Activated T-cell treated with anti-CD3 and anti-CD28 coated beads for 48 hours (primary cell): ENCODE data around the gene FFAR1.

Experiments used
- DNase-seq: peaks from one replicate; pipeline ENCODE4 v3.0.0-alpha.2; 2020; ENCODE audit warnings: low read depth

Gene FFAR1

GRCh38 chr19:35314858-35315470 is 32.7 kb upstream of the FFAR1 start:
- no peak for DNase-seq

GRCh38 chr19:35315883-35316282 is 31.8 kb upstream of the FFAR1 start:
- no peak for DNase-seq

GRCh38 chr19:35316560-35316959 is 31.1 kb upstream of the FFAR1 start:
- DNase-seq, result no peak

GRCh38 chr19:35317464-35318043 is 30.1 kb upstream of the FFAR1 start:
- no peak for DNase-seq

GRCh38 chr19:35318679-35319448 is 28.8 kb upstream of the FFAR1 start:
- no peak for DNase-seq

- DNase-seq, result no peak
Measured at GRCh38 chr19:35320065-35320713, 27.5 kb upstream of the FFAR1 start.

GRCh38 chr19:35321291-35321690 is 26.4 kb upstream of the FFAR1 start:
- DNase-seq, result no peak

GRCh38 chr19:35322014-35322413 is 25.7 kb upstream of the FFAR1 start:
- no peak for DNase-seq

GRCh38 chr19:35327642-35328041 is 20.1 kb upstream of the FFAR1 start:
- DNase-seq, result no peak

GRCh38 chr19:35328851-35329285 is 18.8 kb upstream of the FFAR1 start, which contains the start of gene CD22:
Gene CD22 (plus strand): TSS chr19:35329187. CDS start chr19:35332041, 2,854 bp downstream.
- no peak for DNase-seq

GRCh38 chr19:35329323-35329722 is 18.4 kb upstream of the FFAR1 start:
- DNase-seq, result no peak

GRCh38 chr19:35330475-35330874 is 17.2 kb upstream of the FFAR1 start:
- no peak for DNase-seq

GRCh38 chr19:35331551-35332214 is 16.0 kb upstream of the FFAR1 start:
- DNase-seq, result no peak

- DNase-seq, result no peak
Measured at GRCh38 chr19:35332817-35333216, 14.9 kb upstream of the FFAR1 start.

- no peak for DNase-seq
Measured at GRCh38 chr19:35334144-35334753, 13.5 kb upstream of the FFAR1 start.

- DNase-seq, result no peak
Measured at GRCh38 chr19:35336166-35336955, 11.3 kb upstream of the FFAR1 start.

GRCh38 chr19:35337097-35337983 is 10.4 kb upstream of the FFAR1 start:
- no peak for DNase-seq

- no peak for DNase-seq
Measured at GRCh38 chr19:35337984-35338296, 9.8 kb upstream of the FFAR1 start.

GRCh38 chr19:35340431-35340830 is 7.3 kb upstream of the FFAR1 start:
- no peak for DNase-seq

GRCh38 chr19:35341006-35341405 is 6.7 kb upstream of the FFAR1 start:
- DNase-seq, result no peak
